Measurements from ENCODE around the gene TSPOAP1. TPM values are rescaled to one million over a fixed set of nuclear protein-coding genes. Genes with fewer than 3 reads are reported as not detected.
A peak's percentile ranks its signal among the peaks of the same experiment; 100 is the strongest.

The TSPOAP1 gene
- total RNA-seq, 3 donors from 2014 or later: 2.6 to 42.1 (median 26.9) TPM

GRCh38 chr17:58336456-58337209, 8.0 kb upstream of the TSPOAP1 start:
- Histone ChIP-seq H3K9me3 (no peaks in the 10 kb centered on the region), H3K27me3 (no peaks in the 10 kb centered on the region), H3K27ac (peak overlapping the region; percentile 81 to 89), H3K4me1 (peaks cover 12 to 22% of the 10 kb centered on the region in 2 donors), H3K4me3 (peak overlapping the region in 1 of 3 donors; percentile 6), H3K36me3 (no peaks in the 10 kb centered on the region)
- DNase-seq (ENCODE audit: low spot score in 2 of 2): no peak
- no peak for TF ChIP-seq POLR2A (IDR thresholded peaks at IDR 0.05)
- no peak for TF ChIP-seq POLR2AphosphoS5 (IDR thresholded peaks at IDR 0.05)
- TF ChIP-seq CTCF (IDR thresholded peaks at IDR 0.05): no peak
- intact Hi-C loops (cut with DNase I; ENCODE audit: low total_unique reads): loop anchor here (1.0 kb wide), 1 partner anchor 13 kb away; no protein-coding TSS in a partner anchor

GRCh38 chr17:58335779-58336455, 7.3 kb upstream of the TSPOAP1 start:
- peak; percentile 65 to 83 for DNase-seq (ENCODE audit: low spot score in 2 of 2)
- H3K36me3 ChIP-seq: no peaks in the 10 kb centered on the region
- intact Hi-C loops (cut with DNase I; ENCODE audit: low total_unique reads): loop anchor here (1.0 kb wide), 1 partner anchor 13 kb away; no protein-coding TSS in a partner anchor
- peak overlapping the region; percentile 81 to 89 for H3K27ac ChIP-seq
- H3K4me3 ChIP-seq: no peak overlapping the region
- peak in 2 of 3 donors; percentile 45 to 62 for TF ChIP-seq POLR2AphosphoS5 (IDR thresholded peaks at IDR 0.05)
- TF ChIP-seq POLR2A (IDR thresholded peaks at IDR 0.05): no peak
- no peak for TF ChIP-seq CTCF (IDR thresholded peaks at IDR 0.05)
- no peaks in the 10 kb centered on the region for H3K27me3 ChIP-seq
- peaks cover 12 to 22% of the 10 kb centered on the region in 2 donors for H3K4me1 ChIP-seq
- no peaks in the 10 kb centered on the region for H3K9me3 ChIP-seq

- intact Hi-C loops (cut with DNase I; ENCODE audit: low total_unique reads): no loop called here
- peak overlapping the region; percentile 81 to 89 for H3K27ac ChIP-seq
- DNase-seq (ENCODE audit: low spot score in 2 of 2): no peak
- H3K36me3 ChIP-seq: no peaks in the 10 kb centered on the region
- peaks cover 12 to 22% of the 10 kb centered on the region in 2 donors for H3K4me1 ChIP-seq
- no peaks in the 10 kb centered on the region for H3K9me3 ChIP-seq
- H3K4me3 ChIP-seq: no peak overlapping the region
- TF ChIP-seq POLR2A (IDR thresholded peaks at IDR 0.05) (no peak), CTCF (IDR thresholded peaks at IDR 0.05) (no peak), POLR2AphosphoS5 (IDR thresholded peaks at IDR 0.05) (no peak)
- H3K27me3 ChIP-seq: no peaks in the 10 kb centered on the region
Measured at GRCh38 chr17:58335061-58335731, 6.6 kb upstream of the TSPOAP1 start.

GRCh38 chr17:58334661-58335060, 6.1 kb upstream of the TSPOAP1 start:
- H3K27me3 ChIP-seq: no peaks in the 10 kb centered on the region
- no peaks in the 10 kb centered on the region for H3K36me3 ChIP-seq
- intact Hi-C loops (cut with DNase I; ENCODE audit: low total_unique reads): no loop called here
- no peak overlapping the region for H3K4me3 ChIP-seq
- DNase-seq (ENCODE audit: low spot score in 2 of 2): no peak
- H3K27ac ChIP-seq: peak overlapping the region; percentile 81 to 89
- TF ChIP-seq POLR2AphosphoS5 (IDR thresholded peaks at IDR 0.05) (no peak), POLR2A (IDR thresholded peaks at IDR 0.05) (no peak), CTCF (IDR thresholded peaks at IDR 0.05) (no peak)
- H3K4me1 ChIP-seq: peaks cover 12 to 22% of the 10 kb centered on the region in 2 donors
- no peaks in the 10 kb centered on the region for H3K9me3 ChIP-seq
